HG02885 (cell line): ENCODE results near the gene ANKRD6.
A peak's percentile ranks its signal among the peaks of the same experiment; 100 is the strongest.
"Not testable (repeated sequence)": the region's sequence is repeated elsewhere in the genome, so short reads cannot be mapped to it uniquely, and the experiment has no call there.

ENCODE experiments used
- ATAC-seq: cut with Tn5 transposase; IDR thresholded peaks from one replicate; pipeline ENCODE4 v1.9.1; 2021; ENCODE audit warnings: mild to moderate bottlenecking; ENCODE audit not compliant: unreplicated experiment, poor library complexity

ANKRD6 gene

GRCh38 chr6:89638320-89639195 is 205.6 kb downstream of the ANKRD6 start, which contains the start of gene LYRM2:
Gene LYRM2 (minus strand): TSS chr6:89638747. CDS start chr6:89638716, 31 bp downstream.
- peak; percentile 99 for ATAC-seq

GRCh38 chr6:89640804-89641203 is 207.9 kb downstream of the ANKRD6 start:
- no peak for ATAC-seq

GRCh38 chr6:89641581-89641980 is 208.6 kb downstream of the ANKRD6 start:
- not testable (repeated sequence) for ATAC-seq

GRCh38 chr6:89642956-89643355 is 210.0 kb downstream of the ANKRD6 start:
- no peak for ATAC-seq

- no peak for ATAC-seq
Measured at GRCh38 chr6:89643406-89643805, 210.5 kb downstream of the ANKRD6 start.

- no peak for ATAC-seq
Measured at GRCh38 chr6:89644864-89645263, 211.9 kb downstream of the ANKRD6 start.

GRCh38 chr6:89649682-89650081 is 216.7 kb downstream of the ANKRD6 start:
- ATAC-seq: no peak

GRCh38 chr6:89650579-89650978 is 217.6 kb downstream of the ANKRD6 start:
- ATAC-seq: no peak

- no peak for ATAC-seq
Measured at GRCh38 chr6:89655122-89655521, 222.2 kb downstream of the ANKRD6 start.

- no peak for ATAC-seq
Measured at GRCh38 chr6:89657445-89658158, 224.7 kb downstream of the ANKRD6 start.

- no peak for ATAC-seq
Measured at GRCh38 chr6:89660981-89661380, 228.0 kb downstream of the ANKRD6 start.

- ATAC-seq: no peak
Measured at GRCh38 chr6:89661559-89661958, 228.6 kb downstream of the ANKRD6 start.

- ATAC-seq: no peak
Measured at GRCh38 chr6:89662659-89663223, 229.8 kb downstream of the ANKRD6 start.

- ATAC-seq: no peak
Measured at GRCh38 chr6:89667872-89668556, 235.1 kb downstream of the ANKRD6 start.

- no peak for ATAC-seq
Measured at GRCh38 chr6:89669002-89669401, 236.1 kb downstream of the ANKRD6 start.

GRCh38 chr6:89670935-89671565 is 238.1 kb downstream of the ANKRD6 start:
- ATAC-seq: no peak

- ATAC-seq: no peak
Measured at GRCh38 chr6:89675949-89676748, 243.2 kb downstream of the ANKRD6 start.

GRCh38 chr6:89678531-89678930 is 245.6 kb downstream of the ANKRD6 start:
- no peak for ATAC-seq
